ENCODE measurements around the gene ANK2.

ANK2 gene

DNA sequence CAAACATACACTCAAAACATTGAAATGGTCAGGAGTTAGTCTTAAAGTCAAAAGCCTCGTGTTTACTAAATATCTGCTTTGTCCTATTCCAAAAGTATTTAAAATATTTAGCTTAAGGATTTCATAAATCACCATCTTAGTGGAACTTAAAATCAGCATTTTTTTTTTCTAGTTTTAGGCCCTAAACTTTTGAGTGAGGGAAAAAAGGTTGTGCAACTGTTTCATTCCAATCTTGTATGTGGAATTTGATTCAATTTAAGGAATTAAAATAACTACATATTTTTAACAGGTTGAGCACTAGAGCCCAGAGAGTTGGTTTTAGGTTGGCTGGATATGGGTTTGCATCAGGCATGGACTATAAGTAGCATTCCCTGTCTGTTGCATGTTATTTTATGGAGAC, 35.7 kb upstream of the ANK2 start:
- no peak for DNase-seq (ENCODE audit: low read depth)
- no peak overlapping the region for H3K4me3 ChIP-seq (ENCODE audit: low read depth, low read length)
- TF ChIP-seq CTCF (IDR thresholded peaks at IDR 0.05; ENCODE audit: low read depth, low read length) (no peak), MYC (IDR thresholded peaks at IDR 0.05; ENCODE audit: low read depth, low read length) (no peak), MAX (IDR thresholded peaks at IDR 0.05; ENCODE audit: low read depth, low read length) (no peak), POLR2A (IDR thresholded peaks at IDR 0.05; ENCODE audit: extremely low read depth, insufficient read length) (no peak)

GRCh38 chr4:113016377-113016776, 33.1 kb upstream of the ANK2 start:
- DNase-seq (ENCODE audit: low read depth) = no peak
- TF ChIP-seq MAX (IDR thresholded peaks at IDR 0.05; ENCODE audit: low read depth, low read length) (no peak), POLR2A (IDR thresholded peaks at IDR 0.05; ENCODE audit: extremely low read depth, insufficient read length) (no peak), CTCF (IDR thresholded peaks at IDR 0.05; ENCODE audit: low read depth, low read length) (no peak), MYC (IDR thresholded peaks at IDR 0.05; ENCODE audit: low read depth, low read length) (no peak)
- no peak overlapping the region for H3K4me3 ChIP-seq (ENCODE audit: low read depth, low read length)

DNA sequence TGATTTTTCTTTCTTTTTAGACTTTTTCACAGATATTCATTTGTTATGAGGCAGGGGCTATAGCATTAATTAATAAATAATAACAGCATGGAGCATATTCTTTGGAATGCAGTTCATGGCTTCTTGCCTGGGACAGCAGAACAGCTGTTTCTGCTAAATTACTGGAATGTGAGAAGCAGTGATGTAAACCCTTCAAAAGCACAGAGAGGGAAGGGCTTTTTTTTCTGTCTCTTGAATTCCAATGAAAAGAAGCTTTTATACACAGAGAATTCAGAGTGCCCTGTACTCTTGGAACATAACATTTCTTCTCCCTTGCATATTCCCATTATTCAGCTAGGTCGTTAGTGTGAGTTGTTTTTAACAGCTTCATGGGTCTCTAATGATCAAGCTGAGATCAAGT, 28.5 kb upstream of the ANK2 start:
- no peak for DNase-seq (ENCODE audit: low read depth)
- TF ChIP-seq POLR2A (IDR thresholded peaks at IDR 0.05; ENCODE audit: extremely low read depth, insufficient read length) (no peak), CTCF (IDR thresholded peaks at IDR 0.05; ENCODE audit: low read depth, low read length) (no peak), MAX (IDR thresholded peaks at IDR 0.05; ENCODE audit: low read depth, low read length) (no peak), MYC (IDR thresholded peaks at IDR 0.05; ENCODE audit: low read depth, low read length) (no peak)
- no peak overlapping the region for H3K4me3 ChIP-seq (ENCODE audit: low read depth, low read length)

GRCh38 chr4:113024388-113024787, 25.1 kb upstream of the ANK2 start:
- H3K4me3 ChIP-seq (ENCODE audit: low read depth, low read length) = no peak overlapping the region
- DNase-seq (ENCODE audit: low read depth) = no peak
- TF ChIP-seq POLR2A (IDR thresholded peaks at IDR 0.05; ENCODE audit: extremely low read depth, insufficient read length) (no peak), MAX (IDR thresholded peaks at IDR 0.05; ENCODE audit: low read depth, low read length) (no peak), MYC (IDR thresholded peaks at IDR 0.05; ENCODE audit: low read depth, low read length) (no peak), CTCF (IDR thresholded peaks at IDR 0.05; ENCODE audit: low read depth, low read length) (no peak)

DNA sequence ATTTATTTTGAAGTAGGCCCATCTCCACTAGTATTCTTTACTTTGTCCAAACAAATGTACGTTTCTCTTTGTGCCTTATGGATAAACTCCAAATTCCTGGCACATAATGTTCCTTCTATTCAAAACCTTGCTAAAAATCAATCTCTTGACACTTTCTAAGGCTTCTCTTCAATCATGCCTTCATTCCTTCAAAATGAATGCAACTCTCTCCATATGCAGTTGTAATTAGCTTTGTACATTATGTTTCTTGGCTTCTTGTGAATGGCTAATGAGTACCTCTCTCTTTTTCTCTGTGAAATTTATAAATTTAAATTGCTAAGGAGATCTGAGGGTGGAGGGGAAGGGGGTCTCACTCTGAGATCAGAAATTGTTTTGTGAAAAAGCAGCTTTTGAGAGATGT, 24.0 kb upstream of the ANK2 start:
- H3K4me3 ChIP-seq (ENCODE audit: low read depth, low read length) = no peak overlapping the region
- no peak for DNase-seq (ENCODE audit: low read depth)
- no peak for TF ChIP-seq CTCF (IDR thresholded peaks at IDR 0.05; ENCODE audit: low read depth, low read length)
- TF ChIP-seq POLR2A (IDR thresholded peaks at IDR 0.05; ENCODE audit: extremely low read depth, insufficient read length) = no peak
- no peak for TF ChIP-seq MYC (IDR thresholded peaks at IDR 0.05; ENCODE audit: low read depth, low read length)
- TF ChIP-seq MAX (IDR thresholded peaks at IDR 0.05; ENCODE audit: low read depth, low read length) = no peak

GRCh38 chr4:113026556-113026955, 22.9 kb upstream of the ANK2 start:
- no peak for TF ChIP-seq MYC (IDR thresholded peaks at IDR 0.05; ENCODE audit: low read depth, low read length)
- no peak for TF ChIP-seq POLR2A (IDR thresholded peaks at IDR 0.05; ENCODE audit: extremely low read depth, insufficient read length)
- no peak for TF ChIP-seq MAX (IDR thresholded peaks at IDR 0.05; ENCODE audit: low read depth, low read length)
- no peak for TF ChIP-seq CTCF (IDR thresholded peaks at IDR 0.05; ENCODE audit: low read depth, low read length)
- no peak overlapping the region for H3K4me3 ChIP-seq (ENCODE audit: low read depth, low read length)
- no peak for DNase-seq (ENCODE audit: low read depth)
